D721Med (cell line): ENCODE data around the gene CHTOP.

Source experiments
- DNase-seq: peaks from one replicate; pipeline ENCODE4 v3.0.0; 2011; ENCODE audit warnings: low spot score; ENCODE audit not compliant: insufficient read length
- FAIRE-seq: peaks from 2 replicates; lab custom pipeline; 2011; peaks lifted over from hg19 to GRCh38; lab: Jason Lieb, UNC
- TF ChIP-seq, protein P1 (sequence below): IDR thresholded peaks from 2 replicates; pipeline ENCODE4 v1.5.1; 2012; ENCODE audit warnings: mild to moderate bottlenecking, control low read depth; ENCODE audit not compliant: insufficient read depth; ENCODE audit errors: missing control alignments

CHTOP gene

GRCh38 chr1:153687346-153688125, 53.7 kb downstream of the CHTOP start:
- DNase-seq (no peak), FAIRE-seq (no peak)
- TF ChIP-seq, protein P1, sequence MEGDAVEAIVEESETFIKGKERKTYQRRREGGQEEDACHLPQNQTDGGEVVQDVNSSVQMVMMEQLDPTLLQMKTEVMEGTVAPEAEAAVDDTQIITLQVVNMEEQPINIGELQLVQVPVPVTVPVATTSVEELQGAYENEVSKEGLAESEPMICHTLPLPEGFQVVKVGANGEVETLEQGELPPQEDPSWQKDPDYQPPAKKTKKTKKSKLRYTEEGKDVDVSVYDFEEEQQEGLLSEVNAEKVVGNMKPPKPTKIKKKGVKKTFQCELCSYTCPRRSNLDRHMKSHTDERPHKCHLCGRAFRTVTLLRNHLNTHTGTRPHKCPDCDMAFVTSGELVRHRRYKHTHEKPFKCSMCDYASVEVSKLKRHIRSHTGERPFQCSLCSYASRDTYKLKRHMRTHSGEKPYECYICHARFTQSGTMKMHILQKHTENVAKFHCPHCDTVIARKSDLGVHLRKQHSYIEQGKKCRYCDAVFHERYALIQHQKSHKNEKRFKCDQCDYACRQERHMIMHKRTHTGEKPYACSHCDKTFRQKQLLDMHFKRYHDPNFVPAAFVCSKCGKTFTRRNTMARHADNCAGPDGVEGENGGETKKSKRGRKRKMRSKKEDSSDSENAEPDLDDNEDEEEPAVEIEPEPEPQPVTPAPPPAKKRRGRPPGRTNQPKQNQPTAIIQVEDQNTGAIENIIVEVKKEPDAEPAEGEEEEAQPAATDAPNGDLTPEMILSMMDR = no peak

GRCh38 chr1:153688276-153688675, 54.4 kb downstream of the CHTOP start:
- no peak for FAIRE-seq
- TF ChIP-seq, protein P1 = no peak
- no peak for DNase-seq

GRCh38 chr1:153688736-153689328, 55.0 kb downstream of the CHTOP start:
- DNase-seq (no peak), FAIRE-seq (no peak)
- TF ChIP-seq, protein P1 = no peak

- no peak for DNase-seq
- FAIRE-seq = no peak
- TF ChIP-seq, protein P1 = no peak
Measured at GRCh38 chr1:153693466-153693865, 59.6 kb downstream of the CHTOP start.
